HCT116 (cell line): Measurements from ENCODE around the gene CFAP119. TPM values are rescaled to one million over a fixed set of nuclear protein-coding genes. Genes with fewer than 3 reads are reported as not detected.

ENCODE experiments used
- ATAC-seq: fragments of 200-7000 bp; cut with Tn5 transposase; 2 replicates; pipeline ENCODE4 v1.9.1; 2020; ENCODE audit warnings: mild to moderate bottlenecking, moderate library complexity
- BruUV-seq: library from RNA; stranded (reverse); fragments of 400-500 nt; replicated peaks from 2 replicates; lab custom pipeline; 2021; lab: Mats Ljungman, UMichigan
- CTCF ChIA-PET: fragments of 300-600 bp; sonication (Branson Sonifier 250); formaldehyde crosslinking; loops from one replicate; lab custom pipeline; 2021; ENCODE audit warnings: antibody characterized with exemption; lab: Charles Lee
- POLR2A ChIA-PET: fragments of 300-600, 350-600 bp; sonication (Branson Sonifier 250); formaldehyde crosslinking; loops from one replicate; lab custom pipeline; 2021; ENCODE audit warnings: antibody characterized with exemption; lab: Charles Lee
- RAD21 ChIA-PET, 2 experiments: fragments of 300-600 bp; sonication (Branson Sonifier 250); formaldehyde crosslinking; loops; one replicate each; lab custom pipeline; 2023; ENCODE audit warnings: low total read pairs in 2 of 2; ENCODE audit not compliant: uncharacterized antibody in 2 of 2, unreplicated experiment in 2 of 2, low non-redundant PET in 1 of 2; lab: Charles Lee
- DNase-seq: peaks from one replicate; pipeline ENCODE4 v3.0.0-alpha.2; 2010; ENCODE audit warnings: low read depth, low spot score
- H2AFZ ChIP-seq: fragments of 200-600 bp; shearing (Covaris generic), sonication (generic); 2 replicates; pipeline ENCODE4 v1.6.1; 2017; ENCODE audit warnings: low read depth, mixed run types, mixed read lengths, antibody characterized with exemption, low read length; ENCODE audit not compliant: poor library complexity, severe bottlenecking
- H3K27ac ChIP-seq: 2 replicates; pipeline ENCODE4 v1.5.1; 2012; ENCODE audit warnings: low read depth, low read length
- H3K27me3 ChIP-seq: fragments of 200-600 bp; sonication (generic); 2 replicates; pipeline ENCODE4 v1.6.1; 2016; ENCODE audit warnings: mixed run types, low read length, mixed read lengths; ENCODE audit not compliant: insufficient read depth
- H3K36me3 ChIP-seq, 2 experiments: fragments of 200-500 bp in 1 of 2; fragments of 200-600 bp in 1 of 2; sonication (Bioruptor generic) in 1 of 2; sonication (generic) in 1 of 2; 2 replicates each; pipeline versions ENCODE4 v1.5.1 to v1.6.1; 2014 to 2016; ENCODE audit warnings: low read length in 2 of 2, inconsistent platforms in 1 of 2, mixed read lengths in 1 of 2, mixed run types in 1 of 2; ENCODE audit not compliant: insufficient read depth in 2 of 2, control insufficient read depth in 1 of 2
- H3K4me1 ChIP-seq, 2 experiments: fragments of 200-600 bp in 1 of 2; sonication (generic) in 1 of 2; 2 replicates each; pipeline versions ENCODE4 v1.5.1 to v1.6.1; 2012 to 2017; ENCODE audit warnings: low read length in 2 of 2, inconsistent platforms in 1 of 2, mild to moderate bottlenecking in 1 of 2, mixed read lengths in 1 of 2, mixed run types in 1 of 2, moderate library complexity in 1 of 2; ENCODE audit not compliant: insufficient read depth in 2 of 2, control insufficient read depth in 1 of 2
- H3K4me2 ChIP-seq: fragments of 200-600 bp; sonication (generic); 2 replicates; pipeline ENCODE4 v1.6.1; 2017; ENCODE audit warnings: mixed run types, low read length, mixed read lengths
- H3K4me3 ChIP-seq, 2 experiments: fragments of 200-600 bp in 1 of 2; sonication (generic) in 1 of 2; replicated peaks in 1 of 2; 2 replicates each; pipeline ENCODE4 v1.5.1; 2011 to 2016; ENCODE audit warnings: low read length in 2 of 2, control low read depth in 1 of 2, low read depth in 1 of 2, mild to moderate bottlenecking in 1 of 2, mixed read lengths in 1 of 2, mixed run types in 1 of 2
- H3K79me2 ChIP-seq: fragments of 200-600 bp; sonication (generic); 2 replicates; pipeline ENCODE4 v1.6.1; 2017; ENCODE audit warnings: mild to moderate bottlenecking, mixed run types, low read length, moderate library complexity, mixed read lengths; ENCODE audit not compliant: insufficient read depth
- H3K9ac ChIP-seq: fragments of 200-600 bp; sonication (generic); 2 replicates; pipeline ENCODE4 v1.6.1; 2016; ENCODE audit warnings: low read length, mixed read lengths
- H3K9me2 ChIP-seq: fragments of 200-600 bp; sonication (generic), shearing (Covaris generic); 2 replicates; pipeline ENCODE4 v1.6.1; 2017; ENCODE audit warnings: mixed run types, mild to moderate bottlenecking, moderate library complexity; ENCODE audit not compliant: insufficient read depth
- H3K9me3 ChIP-seq, 2 experiments: fragments of 200-500 bp in 1 of 2; fragments of 200-600 bp in 1 of 2; sonication (Bioruptor generic) in 1 of 2; sonication (generic) in 1 of 2; 2 replicates each; pipeline ENCODE4 v1.6.1; 2014 to 2017; ENCODE audit warnings: low read length in 2 of 2, mixed read lengths in 2 of 2, inconsistent platforms in 1 of 2, low read depth in 1 of 2, mild to moderate bottlenecking in 1 of 2, mixed run types in 1 of 2, moderate library complexity in 1 of 2; ENCODE audit not compliant: control insufficient read depth in 1 of 2, insufficient read depth in 1 of 2
- H4K20me1 ChIP-seq: fragments of 200-600 bp; sonication (generic), shearing (Covaris generic); 2 replicates; pipeline ENCODE4 v1.6.1; 2017; ENCODE audit warnings: mixed run types, mild to moderate bottlenecking, moderate library complexity; ENCODE audit not compliant: insufficient read depth
- CTCF ChIP-seq, 3 experiments: fragments of 200-600 bp in 1 of 3; sonication (generic) in 1 of 3; IDR thresholded peaks in 2 of 3; conservative IDR thresholded peaks in 1 of 3; 2 replicates each; pipeline ENCODE4 v1.5.1; 2012 to 2017; ENCODE audit warnings: low read depth in 2 of 3, low read length in 2 of 3, antibody characterized with exemption in 1 of 3, borderline replicate concordance in 1 of 3, control low read depth in 1 of 3, mild to moderate bottlenecking in 1 of 3, mixed read lengths in 1 of 3, mixed run types in 1 of 3, moderate library complexity in 1 of 3; ENCODE audit not compliant: insufficient read depth in 1 of 3
- EZH2 ChIP-seq: fragments of 200-600 bp; sonication (generic); IDR thresholded peaks from 2 replicates; pipeline ENCODE4 v1.6.1; 2017; ENCODE audit warnings: antibody characterized with exemption, mixed run types
- JUND ChIP-seq: IDR thresholded peaks from 2 replicates; pipeline ENCODE4 v1.6.1; 2012
- POLR2AphosphoS5 ChIP-seq: IDR thresholded peaks from 2 replicates; pipeline ENCODE4 v1.6.1; 2011; ENCODE audit warnings: mild to moderate bottlenecking, low read depth, low read length, moderate library complexity
- intact Hi-C: fragments of 100-400 bp; cut with micrococcal nuclease; formaldehyde crosslinking; loops from 2 replicates; pipeline ENCODE4 v1.10.0; 2022
- total RNA-seq: library from RNA; stranded (reverse); gene quantifications from one replicate; pipeline ENCODE4 v1.2.1, GENCODE V29; 2021; ENCODE audit not compliant: unreplicated experiment

CFAP119 gene
- total RNA-seq, 1 experiment from 2014 or later: 12.6 TPM

GRCh38 chr16:30737794-30738648, 23.8 kb downstream of the CFAP119 start (continued):
- no peak for TF ChIP-seq CTCF (IDR thresholded peaks at IDR 0.05 in 2 of 3, conservative IDR thresholded peaks at IDR 0.05 in 1 of 3; ENCODE audit: borderline replicate concordance in 1 of 3, insufficient read depth in 1 of 3, low read depth in 2 of 3, low read length in 2 of 3)
- TF ChIP-seq EZH2: no peak

GRCh38 chr16:30736995-30737793, 24.7 kb downstream of the CFAP119 start:
- H3K9me2 ChIP-seq: no peaks in the 10 kb centered on the region
- RAD21 ChIA-PET: no interaction called here
- H3K4me3 ChIP-seq: no peak overlapping the region
- peaks cover 29 to 34% of the 10 kb centered on the region in 2 experiments for H3K4me1 ChIP-seq
- TF ChIP-seq POLR2AphosphoS5 (no peak), JUND (no peak)
- no peak overlapping the region for H2AFZ ChIP-seq
- H3K9me3 ChIP-seq: no peaks in the 10 kb centered on the region
- no peaks in the 10 kb centered on the region for H4K20me1 ChIP-seq
- ATAC-seq (no peak), DNase-seq (no peak)
- peaks cover 26% of the 10 kb centered on the region for H3K79me2 ChIP-seq
- no peak overlapping the region for H3K9ac ChIP-seq
- POLR2A ChIA-PET: no interaction called here
- no peaks in the 10 kb centered on the region for H3K27me3 ChIP-seq
- no peak overlapping the region; the same call in 1 of the 2 replicates for H3K27ac ChIP-seq
- no peak overlapping the region for H3K4me2 ChIP-seq
- CTCF ChIA-PET: no interaction called here
- intact Hi-C loops: no loop called here
- no TSS peak for BruUV-seq
- peaks cover 41 to 46% of the 10 kb centered on the region in 2 experiments; a peak in 3 of 4 replicates for H3K36me3 ChIP-seq
